A549 (cell line): Measurements from ENCODE around the gene ZNF32.

ENCODE experiments used
- CEBPB ChIP-seq, 2 experiments: fragments of >200 bp in 1 of 2; sonication (Bioruptor Twin) in 1 of 2; formaldehyde crosslinking in 1 of 2; IDR thresholded peaks; 2 replicates each; pipeline ENCODE4 v1.6.1; 2012 to 2016
- CHD2 ChIP-seq: fragments of 150-350 bp; IDR thresholded peaks from 2 replicates; pipeline ENCODE4 v1.6.1; 2014; ENCODE audit warnings: low read length; ENCODE audit not compliant: partially characterized antibody
- CTCF ChIP-seq: fragments of >200 bp; sonication (Bioruptor Twin); formaldehyde crosslinking; IDR thresholded peaks from 3 replicates; pipeline ENCODE4 v1.5.1; 2016
- E2F6 ChIP-seq: IDR thresholded peaks from 2 replicates; pipeline ENCODE4 v1.6.1; 2012; ENCODE audit warnings: low read depth, borderline replicate concordance
- ELK1 ChIP-seq: fragments of 150-350 bp; IDR thresholded peaks from 2 replicates; pipeline ENCODE4 v1.6.1; 2014; ENCODE audit warnings: low read depth, mild to moderate bottlenecking, low read length
- ESRRA ChIP-seq: fragments of 150-350 bp; IDR thresholded peaks from 2 replicates; pipeline ENCODE4 v1.6.1; 2014; ENCODE audit warnings: mild to moderate bottlenecking, low read length, borderline replicate concordance
- HEYL ChIP-seq: fragments of 250-450 bp; sonication (Bioruptor Pico); IDR thresholded peaks from 2 replicates; pipeline ENCODE4 v1.8.0; 2021; ENCODE audit warnings: mild to moderate bottlenecking, moderate library complexity
- JUNB ChIP-seq: fragments of >200 bp; sonication (Bioruptor Twin); formaldehyde crosslinking; IDR thresholded peaks from 2 replicates; pipeline ENCODE4 v1.6.1; 2016
- PBX3 ChIP-seq: IDR thresholded peaks from 2 replicates; pipeline ENCODE4 v1.6.1; 2012
- POLR2A ChIP-seq: IDR thresholded peaks from 2 replicates; pipeline ENCODE4 v1.6.1; 2012; ENCODE audit warnings: mild to moderate bottlenecking, low read length

GRCh38 chr10:43607199-43607573 is 41.5 kb downstream of the ZNF32 start:
- TF ChIP-seq CTCF, result no peak
- TF ChIP-seq CHD2, result no peak
- no peak for TF ChIP-seq PBX3
- TF ChIP-seq JUNB, result no peak
- TF ChIP-seq CEBPB (IDR thresholded peaks at IDR 0.05), result no peak
- TF ChIP-seq HEYL, result no peak
- TF ChIP-seq POLR2A, result no peak
- no peak for TF ChIP-seq E2F6
- no peak for TF ChIP-seq ESRRA
- TF ChIP-seq ELK1, result no peak
